Immature natural killer cell (primary cell): Measurements from ENCODE around the gene REG4. TPM values are rescaled to one million over a fixed set of nuclear protein-coding genes. Genes with fewer than 3 reads are reported as not detected.
A peak's percentile ranks its signal among the peaks of the same experiment; 100 is the strongest.

Experiments
- DNase-seq, 3 donors: peaks; one replicate each; pipeline ENCODE4 v3.0.0; 2022; ENCODE audit warnings: mixed read lengths in 1 of 3
- H3K27ac Mint-ChIP-seq, 6 donors: one replicate each; pipeline ENCODE4 v1.8.0; 2020; ENCODE audit warnings: mixed read lengths in 6 of 6, mild to moderate bottlenecking in 5 of 6, inconsistent platforms in 4 of 6, moderate library complexity in 3 of 6
- H3K27me3 Mint-ChIP-seq, 3 donors: one replicate each; pipeline ENCODE4 v1.8.0; 2020 to 2021; ENCODE audit warnings: low read depth in 3 of 3, mild to moderate bottlenecking in 3 of 3, mixed read lengths in 3 of 3, moderate library complexity in 3 of 3, inconsistent platforms in 1 of 3
- H3K36me3 Mint-ChIP-seq, 3 donors: one replicate each; pipeline ENCODE4 v1.8.0; 2020; ENCODE audit warnings: mixed read lengths in 3 of 3, inconsistent platforms in 2 of 3, mild to moderate bottlenecking in 2 of 3
- H3K4me1 Mint-ChIP-seq, 2 donors: one replicate each; pipeline ENCODE4 v1.8.0; 2020; ENCODE audit warnings: inconsistent platforms in 2 of 2, mild to moderate bottlenecking in 2 of 2, mixed read lengths in 2 of 2, moderate library complexity in 1 of 2
- H3K4me3 Mint-ChIP-seq, 5 donors: one replicate each; pipeline ENCODE4 v1.8.0; 2020; ENCODE audit warnings: mild to moderate bottlenecking in 5 of 5, mixed read lengths in 5 of 5, inconsistent platforms in 3 of 5, moderate library complexity in 3 of 5
- H3K9me3 Mint-ChIP-seq, 6 donors: one replicate each; pipeline ENCODE4 v1.8.0; 2020; ENCODE audit warnings: mild to moderate bottlenecking in 6 of 6, mixed read lengths in 6 of 6, inconsistent platforms in 4 of 6, moderate library complexity in 3 of 6
- polyA plus RNA-seq, 3 donors: library from polyadenylated mRNA; unstranded; fragments of 300-500 nt; fragmentation: Illumina TruSeq; gene quantifications; one replicate each; pipeline ENCODE4 v1.2.3, GENCODE V29; 2021

Gene REG4
- polyA plus RNA-seq, 3 donors from 2014 or later = not detected

GRCh38 chr1:119764220-119764619, 47.0 kb downstream of the REG4 start:
- H3K27me3 Mint-ChIP-seq = peaks cover 4 to 14% (median 8%) of the 10 kb centered on the region in 3 donors
- H3K9me3 Mint-ChIP-seq = peaks cover 0 to 4% (median 0%) of the 10 kb centered on the region in 6 donors
- H3K27ac Mint-ChIP-seq = no peak overlapping the region
- no peaks in the 10 kb centered on the region for H3K36me3 Mint-ChIP-seq
- peaks cover 0 to 6% of the 10 kb centered on the region in 2 donors for H3K4me1 Mint-ChIP-seq
- H3K4me3 Mint-ChIP-seq = no peak overlapping the region
- no peak for DNase-seq

DNA sequence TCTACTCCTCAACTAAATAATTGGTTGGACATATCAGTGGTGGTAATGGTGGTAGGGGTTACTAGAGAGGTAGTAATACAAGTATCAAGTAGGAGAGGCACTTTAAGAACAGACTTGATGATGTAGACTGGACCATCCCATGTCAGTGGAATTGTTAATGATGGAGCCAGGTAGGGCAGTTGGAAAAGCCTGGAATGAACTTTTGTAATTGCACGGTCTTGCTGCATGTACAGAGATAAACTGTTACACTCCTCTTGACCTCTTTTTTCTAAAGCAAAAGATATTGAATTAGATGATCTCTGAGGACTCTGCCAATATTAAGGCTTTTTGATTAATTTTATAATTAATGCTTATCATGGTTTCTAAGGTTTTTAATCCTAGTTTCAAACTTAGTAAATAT, 48.3 kb downstream of the REG4 start:
- H3K4me3 Mint-ChIP-seq = no peak overlapping the region
- H3K27ac Mint-ChIP-seq = no peak overlapping the region
- no peaks in the 10 kb centered on the region for H3K36me3 Mint-ChIP-seq
- peaks cover 0 to 4% (median 0%) of the 10 kb centered on the region in 6 donors for H3K9me3 Mint-ChIP-seq
- peaks cover 0 to 16% of the 10 kb centered on the region in 2 donors for H3K4me1 Mint-ChIP-seq
- DNase-seq = no peak
- H3K27me3 Mint-ChIP-seq = peaks cover 5 to 14% (median 7%) of the 10 kb centered on the region in 3 donors

DNA sequence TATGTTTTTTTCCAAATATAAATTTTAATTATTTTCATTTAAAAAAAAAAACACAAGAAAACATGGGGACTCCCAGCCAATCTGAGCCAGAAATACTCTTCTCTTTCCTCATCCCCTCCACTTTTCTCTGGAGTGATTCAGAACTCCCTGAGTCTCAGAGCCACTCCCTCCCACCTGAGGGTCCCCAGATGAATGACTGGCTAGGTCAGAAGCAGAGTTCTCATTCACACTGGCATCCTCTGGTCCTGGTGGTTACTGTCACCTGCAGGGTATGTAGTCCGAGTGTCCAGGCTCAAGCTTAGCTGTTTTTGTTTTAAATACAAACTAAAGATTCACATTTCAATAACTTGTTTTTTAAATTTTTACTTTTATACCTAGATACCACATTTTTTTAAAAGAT, 48.9 kb downstream of the REG4 start:
- H3K36me3 Mint-ChIP-seq = no peaks in the 10 kb centered on the region
- no peak overlapping the region for H3K27ac Mint-ChIP-seq
- no peak for DNase-seq
- peaks cover 0 to 16% of the 10 kb centered on the region in 2 donors for H3K4me1 Mint-ChIP-seq
- H3K4me3 Mint-ChIP-seq = no peak overlapping the region
- peaks cover 0 to 4% (median 0%) of the 10 kb centered on the region in 6 donors for H3K9me3 Mint-ChIP-seq
- peaks cover 5 to 14% (median 6%) of the 10 kb centered on the region in 3 donors for H3K27me3 Mint-ChIP-seq

GRCh38 chr1:119758584-119758983, 52.7 kb downstream of the REG4 start:
- H3K27me3 Mint-ChIP-seq = peaks cover 4 to 15% (median 7%) of the 10 kb centered on the region in 3 donors
- peaks cover 0 to 4% (median 0%) of the 10 kb centered on the region in 6 donors for H3K9me3 Mint-ChIP-seq
- no peak overlapping the region for H3K4me3 Mint-ChIP-seq
- DNase-seq = peak in 2 of 3 donors; percentile 1 to 10
- peaks cover 0 to 16% of the 10 kb centered on the region in 2 donors for H3K4me1 Mint-ChIP-seq
- H3K27ac Mint-ChIP-seq = no peak overlapping the region
- no peaks in the 10 kb centered on the region for H3K36me3 Mint-ChIP-seq

DNA sequence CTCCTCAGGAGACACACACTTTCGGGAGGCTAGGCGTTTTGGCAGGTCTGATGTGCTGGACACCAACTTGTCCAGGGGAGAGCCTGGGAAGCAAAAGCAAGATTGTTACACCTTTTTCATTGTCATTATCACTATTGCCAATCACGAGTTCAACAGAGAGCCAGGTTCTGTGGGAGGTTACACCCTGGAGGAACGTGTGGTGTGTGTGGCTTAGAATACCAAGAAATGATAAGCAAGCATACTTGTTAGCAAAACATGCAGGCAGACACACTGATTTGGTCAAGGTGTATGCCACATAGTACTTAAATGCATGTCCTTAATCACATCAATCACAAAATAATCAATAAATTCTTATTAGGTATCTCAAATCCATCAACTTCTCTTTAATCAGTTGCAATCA, 58.7 kb downstream of the REG4 start:
- Mint-ChIP-seq H3K36me3 (no peaks in the 10 kb centered on the region), H3K4me1 (no peaks in the 10 kb centered on the region), H3K27me3 (peaks cover 5 to 16% (median 14%) of the 10 kb centered on the region in 3 donors), H3K9me3 (peaks cover 0 to 6% (median 0%) of the 10 kb centered on the region in 6 donors), H3K4me3 (no peak overlapping the region), H3K27ac (no peak overlapping the region)
- no peak for DNase-seq

- no peak for DNase-seq
- Mint-ChIP-seq H3K27me3 (peaks cover 4 to 11% (median 7%) of the 10 kb centered on the region in 3 donors), H3K9me3 (peaks cover 0 to 2% (median 0%) of the 10 kb centered on the region in 6 donors), H3K27ac (no peak overlapping the region), H3K4me1 (no peaks in the 10 kb centered on the region), H3K36me3 (no peaks in the 10 kb centered on the region), H3K4me3 (no peak overlapping the region)
Observed at GRCh38 chr1:119748040-119748439, 63.2 kb downstream of the REG4 start.

- peaks cover 4 to 12% (median 4%) of the 10 kb centered on the region in 3 donors for H3K27me3 Mint-ChIP-seq
- no peaks in the 10 kb centered on the region for H3K36me3 Mint-ChIP-seq
- H3K9me3 Mint-ChIP-seq = peaks cover 0 to 1% (median 0%) of the 10 kb centered on the region in 6 donors
- H3K4me1 Mint-ChIP-seq = no peaks in the 10 kb centered on the region
- H3K4me3 Mint-ChIP-seq = no peak overlapping the region
- no peak for DNase-seq
- no peak overlapping the region for H3K27ac Mint-ChIP-seq
Observed at GRCh38 chr1:119747451-119747850, 63.8 kb downstream of the REG4 start.

DNA sequence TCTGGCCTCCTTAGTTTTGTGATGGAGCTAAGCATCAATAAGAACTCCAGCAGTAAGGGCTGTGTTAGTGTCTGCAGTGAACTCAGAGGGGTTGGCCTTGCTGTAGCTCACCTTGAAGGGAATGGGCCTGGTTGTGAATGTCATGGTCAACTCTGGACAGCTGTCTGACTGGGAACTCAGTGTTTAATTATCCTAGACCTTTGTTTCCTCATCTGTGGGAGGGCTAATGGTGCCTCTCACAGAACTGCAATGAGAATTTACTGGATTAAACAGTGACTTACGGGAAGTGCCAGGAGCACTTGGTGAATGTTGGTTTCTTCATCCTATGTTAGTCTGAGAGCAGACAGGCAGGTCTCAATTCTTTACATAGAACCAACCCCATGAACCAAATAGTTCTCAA, 66.2 kb downstream of the REG4 start:
- H3K27ac Mint-ChIP-seq = no peak overlapping the region
- DNase-seq = no peak
- H3K9me3 Mint-ChIP-seq = no peaks in the 10 kb centered on the region
- no peaks in the 10 kb centered on the region for H3K36me3 Mint-ChIP-seq
- H3K4me1 Mint-ChIP-seq = no peaks in the 10 kb centered on the region
- H3K27me3 Mint-ChIP-seq = peaks cover 0 to 6% (median 0%) of the 10 kb centered on the region in 3 donors
- H3K4me3 Mint-ChIP-seq = no peak overlapping the region

DNA sequence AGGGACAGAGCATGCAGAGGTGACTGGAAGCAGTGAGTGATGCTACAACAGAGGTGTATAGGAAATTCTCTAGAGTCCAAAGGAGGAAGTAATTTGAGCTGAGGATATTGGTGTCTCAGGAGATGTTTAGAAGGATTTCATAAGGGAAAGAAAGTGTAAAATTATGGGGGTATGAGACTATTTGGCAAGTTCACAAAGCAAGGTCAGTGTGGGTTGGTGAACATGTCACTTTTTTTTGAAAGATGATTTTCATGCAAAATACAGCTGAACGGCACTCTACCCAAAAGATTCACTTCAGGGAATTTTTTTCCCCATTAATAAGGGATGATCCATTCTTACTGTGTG, 66.7 kb downstream of the REG4 start:
- no peaks in the 10 kb centered on the region for H3K36me3 Mint-ChIP-seq

More for the DNA sequence above, 66.7 kb downstream of the REG4 start:
- no peak overlapping the region for H3K27ac Mint-ChIP-seq
- DNase-seq = no peak
- H3K9me3 Mint-ChIP-seq = no peaks in the 10 kb centered on the region
- no peak overlapping the region for H3K4me3 Mint-ChIP-seq
- peaks cover 0 to 2% (median 0%) of the 10 kb centered on the region in 3 donors for H3K27me3 Mint-ChIP-seq
- H3K4me1 Mint-ChIP-seq = no peaks in the 10 kb centered on the region

Other genes starting within 250 kb of the REG4 start
- not detected for gene ZNF697, start 163.2 kb downstream of the REG4 start, polyA plus RNA-seq
- gene PHGDH, start 99.5 kb downstream of the REG4 start, polyA plus RNA-seq = 1 to 10 TPM in 2 of 3 donors, not detected in 1; 2.6 to 3.8 TPM
- not detected for gene HMGCS2, start 42.6 kb downstream of the REG4 start, polyA plus RNA-seq
- gene ADAM30, start 85.1 kb upstream of the REG4 start, polyA plus RNA-seq = not detected